Ecto neural progenitor cell (in vitro differentiated cells): ENCODE measurements around the gene SDCCAG8.

Experiments used
- DNase-seq: peaks from one replicate; pipeline ENCODE4 v3.0.0-alpha.2; 2018; ENCODE audit warnings: low spot score

Gene SDCCAG8

DNA sequence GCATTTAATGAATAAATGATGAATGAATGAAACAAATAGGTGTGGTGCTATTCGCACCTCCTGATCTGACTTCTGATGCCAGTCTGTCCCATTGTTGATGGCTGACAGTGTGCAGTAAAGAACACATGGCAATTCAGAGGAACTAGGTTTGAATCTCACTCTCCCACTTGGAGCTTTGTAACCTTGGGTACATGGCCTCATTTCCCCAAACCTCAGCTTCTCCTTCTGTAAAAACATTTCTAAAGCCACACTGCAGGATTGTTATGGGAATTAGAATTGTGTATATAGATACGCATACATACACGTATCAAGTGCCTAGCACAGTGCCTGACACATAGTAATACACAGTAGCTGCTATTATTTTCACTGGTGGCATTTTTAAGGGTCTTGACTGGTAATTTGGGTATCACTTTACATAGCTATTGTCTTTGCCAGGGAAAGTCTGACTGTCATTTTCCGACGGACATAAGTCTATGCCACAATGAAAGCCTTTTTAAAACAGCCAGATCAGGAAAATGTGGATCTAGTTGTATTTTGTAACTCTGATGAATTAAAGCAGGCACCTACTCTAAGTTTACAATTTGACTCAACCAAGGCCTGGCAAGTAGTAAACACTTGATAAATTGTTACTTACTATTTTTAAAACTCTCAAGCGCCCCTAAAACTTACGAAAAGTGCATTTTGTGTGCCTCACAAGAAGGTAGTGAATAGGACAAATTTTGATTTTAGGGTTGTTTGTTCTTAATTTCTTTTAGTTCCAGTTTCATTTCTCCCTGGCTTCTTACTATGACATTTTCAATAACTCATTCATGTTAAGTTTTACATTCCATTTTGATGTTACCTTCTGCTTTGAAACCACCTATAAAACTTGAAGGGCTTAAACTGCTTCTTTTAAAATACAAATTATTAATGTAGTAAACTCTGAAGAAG lies 164.4 kb downstream of the SDCCAG8 start:
- DNase-seq: no peak

DNA sequence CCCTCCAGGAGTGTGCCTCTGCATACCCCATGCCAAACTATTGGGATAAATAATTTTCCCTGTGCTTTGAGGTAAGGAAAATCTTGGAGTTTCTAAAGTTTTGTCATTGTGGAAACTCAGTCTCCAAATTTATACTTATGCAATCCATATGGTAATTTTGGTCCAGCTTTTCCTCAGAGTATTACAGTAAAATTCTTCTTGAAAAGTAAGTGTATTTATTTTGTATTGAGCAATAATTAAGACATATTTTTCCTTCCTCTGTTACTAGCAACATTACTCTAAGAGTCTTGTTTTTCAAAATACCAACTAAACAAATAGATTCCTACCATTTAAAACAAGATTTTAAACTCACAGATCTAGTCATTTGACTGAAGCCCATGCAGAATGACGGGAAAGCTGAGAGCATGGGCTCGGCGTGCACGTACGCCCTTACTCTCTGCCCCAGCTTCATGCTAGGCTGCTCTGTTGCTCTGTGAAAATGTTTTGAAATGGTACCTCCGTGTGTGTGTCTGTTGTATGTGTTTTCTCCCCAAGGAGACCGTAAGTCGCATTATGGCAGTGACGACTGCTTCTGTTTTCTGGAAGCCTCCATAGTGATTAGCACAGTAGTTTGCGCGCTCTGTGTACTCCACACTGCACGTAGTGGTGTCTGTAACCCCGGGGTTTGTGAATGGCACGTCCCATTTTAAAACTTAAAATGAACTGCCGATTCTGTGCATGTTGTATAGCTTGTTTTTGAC lies 165.3 kb downstream of the SDCCAG8 start:
- no peak for DNase-seq

DNA sequence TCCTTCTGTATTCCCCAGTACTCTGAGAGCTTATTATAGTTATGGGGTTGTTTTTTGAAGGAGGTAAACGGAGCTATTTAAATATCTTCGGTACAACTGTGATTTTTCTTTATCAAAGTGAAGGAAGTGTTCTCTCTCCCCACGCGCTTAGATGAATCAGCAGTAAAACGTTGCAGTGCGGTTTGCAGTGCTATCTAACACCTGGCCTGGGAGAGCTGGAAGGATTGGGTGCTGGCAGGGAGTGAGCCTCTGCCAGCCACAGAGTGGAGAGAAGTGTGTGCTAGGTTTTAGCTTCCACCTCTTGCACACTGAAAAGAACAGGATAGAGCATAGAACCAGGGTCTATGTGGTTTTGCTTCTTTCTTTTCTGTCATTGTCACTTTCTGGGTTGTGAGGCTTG lies 165.9 kb downstream of the SDCCAG8 start:
- DNase-seq: no peak

DNA sequence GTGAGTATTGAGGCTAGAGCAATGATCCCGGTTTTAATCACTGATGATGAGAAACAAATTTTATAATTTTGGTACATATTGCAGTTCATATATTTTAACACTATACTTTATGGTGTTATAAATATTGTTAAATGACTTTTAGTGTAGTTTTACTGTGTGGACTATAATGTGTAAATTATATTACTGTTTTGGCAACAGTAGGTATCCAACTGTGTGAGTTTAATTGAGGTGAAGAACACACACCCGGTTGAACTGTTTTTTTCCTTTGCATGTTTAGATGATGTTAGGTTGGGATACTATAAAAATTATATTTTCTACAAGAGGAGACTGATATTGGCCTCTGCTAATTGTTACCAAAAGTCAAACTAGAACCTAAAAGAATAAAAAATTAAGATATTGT lies 166.5 kb downstream of the SDCCAG8 start:
- no peak for DNase-seq

DNA sequence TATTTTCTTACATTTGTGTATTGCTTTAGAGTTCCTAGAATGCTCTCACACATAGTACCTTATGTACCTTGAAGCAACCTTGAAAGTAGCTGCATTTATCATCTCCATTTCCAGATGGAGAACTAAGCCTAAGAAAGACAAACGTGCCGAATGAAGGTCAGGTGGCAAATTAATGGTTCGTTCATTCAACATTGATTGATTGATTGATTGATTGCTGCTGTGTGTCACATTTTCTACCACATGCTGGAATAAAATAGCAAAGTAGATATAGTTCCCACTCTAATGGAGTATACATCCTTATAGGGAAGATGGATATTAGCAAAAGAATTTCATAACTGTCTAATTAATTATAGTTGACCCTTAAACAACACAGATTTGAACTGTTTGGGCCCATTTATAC lies 172.2 kb downstream of the SDCCAG8 start:
- no peak for DNase-seq

DNA sequence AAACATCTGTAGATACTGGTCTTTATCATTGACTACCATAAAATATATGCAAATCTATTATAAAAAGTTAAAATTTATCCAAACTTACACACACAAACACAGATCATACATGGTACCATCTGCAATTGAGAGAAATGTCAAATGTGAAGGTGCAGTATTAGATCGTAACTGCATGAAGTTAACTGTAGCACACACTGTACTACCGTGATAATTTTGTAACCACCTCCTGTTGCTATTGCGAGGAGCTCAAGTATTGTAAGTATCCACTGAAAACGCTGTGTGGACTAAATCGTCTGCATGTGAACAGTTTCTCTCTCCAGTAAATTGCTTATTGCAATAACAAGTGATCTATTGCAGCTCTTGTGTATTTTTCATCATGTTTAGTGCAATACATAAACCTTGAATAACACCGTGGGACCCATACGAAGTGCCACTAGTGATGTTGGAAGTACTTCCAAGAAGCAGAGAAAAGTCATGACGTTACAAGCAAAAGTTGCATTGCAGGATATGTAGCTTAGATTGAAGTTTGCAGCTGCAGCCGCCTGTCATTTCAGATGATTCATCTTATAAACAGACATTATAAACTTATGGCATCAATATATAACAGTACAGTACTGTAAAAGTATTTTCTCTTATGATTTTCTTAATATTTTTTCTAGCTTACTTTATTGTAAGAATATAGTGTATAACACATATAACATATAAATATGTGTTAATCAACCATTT lies 172.9 kb downstream of the SDCCAG8 start:
- DNase-seq: no peak

DNA sequence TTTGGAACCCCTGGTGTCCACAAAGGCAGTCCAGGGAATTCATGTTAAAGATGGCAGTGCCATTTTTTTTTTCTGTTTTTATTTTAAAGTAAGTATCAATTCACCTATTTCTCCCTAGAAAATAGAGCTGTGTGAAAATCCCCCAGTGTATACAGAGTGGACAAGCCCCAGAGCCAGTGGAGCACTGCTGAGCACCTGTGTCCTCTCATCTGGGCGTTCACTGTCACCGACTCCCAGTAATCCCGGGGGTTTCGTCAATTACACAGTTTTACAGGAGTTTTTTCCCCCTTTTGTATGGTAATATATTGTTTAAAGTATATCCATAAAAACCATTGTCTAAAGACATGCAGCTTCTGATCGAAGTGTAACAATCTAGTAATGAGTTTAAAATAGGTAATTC lies 175.8 kb downstream of the SDCCAG8 start:
- DNase-seq: no peak

DNA sequence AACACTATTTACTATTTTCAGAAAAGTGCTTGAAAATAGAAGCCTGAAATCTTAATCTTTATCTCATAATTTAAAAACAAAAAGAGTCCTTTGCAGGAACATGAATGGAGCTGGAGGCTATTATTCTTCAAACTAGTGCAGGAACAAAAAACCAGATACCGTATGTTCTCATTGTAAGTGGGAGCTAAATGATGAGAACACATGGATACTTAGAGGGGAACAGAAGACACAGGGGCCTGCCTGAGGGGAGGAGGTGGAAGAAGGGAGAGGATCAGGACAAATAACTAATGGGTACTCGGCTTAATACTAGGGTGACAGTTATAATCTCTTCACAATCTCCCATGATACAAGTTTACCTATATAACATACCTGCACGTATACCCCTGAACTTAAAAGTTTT lies 176.3 kb downstream of the SDCCAG8 start:
- no peak for DNase-seq

DNA sequence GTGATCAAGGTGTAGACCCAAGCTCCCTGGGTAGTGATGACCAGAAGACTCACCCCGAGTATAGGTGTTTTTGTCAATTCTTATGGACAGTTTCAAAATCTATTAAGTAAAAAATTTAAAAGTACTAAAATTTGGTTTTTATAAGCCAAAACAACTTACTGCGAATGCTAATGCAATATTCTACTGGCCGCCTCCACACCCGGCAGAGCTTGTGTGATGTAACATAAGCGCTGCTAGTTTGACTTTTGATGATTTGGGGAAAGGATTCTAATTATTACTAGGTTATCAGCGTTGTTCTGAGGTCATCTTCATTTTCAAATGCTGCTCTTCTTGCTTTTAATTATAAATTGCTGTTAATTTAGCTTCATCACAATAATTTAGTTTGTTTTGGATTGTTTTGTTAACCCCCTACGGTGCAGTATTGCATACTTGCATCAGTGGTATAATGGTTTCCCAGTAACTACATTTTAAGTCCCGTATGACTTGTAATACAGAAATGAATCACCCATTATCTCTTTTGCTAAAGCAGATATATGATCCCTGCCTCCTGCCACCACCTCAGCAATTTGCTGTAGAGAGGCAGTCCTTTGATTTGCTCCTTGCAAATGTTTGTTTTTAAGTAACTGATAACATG lies 178.0 kb downstream of the SDCCAG8 start:
- no peak for DNase-seq

DNA sequence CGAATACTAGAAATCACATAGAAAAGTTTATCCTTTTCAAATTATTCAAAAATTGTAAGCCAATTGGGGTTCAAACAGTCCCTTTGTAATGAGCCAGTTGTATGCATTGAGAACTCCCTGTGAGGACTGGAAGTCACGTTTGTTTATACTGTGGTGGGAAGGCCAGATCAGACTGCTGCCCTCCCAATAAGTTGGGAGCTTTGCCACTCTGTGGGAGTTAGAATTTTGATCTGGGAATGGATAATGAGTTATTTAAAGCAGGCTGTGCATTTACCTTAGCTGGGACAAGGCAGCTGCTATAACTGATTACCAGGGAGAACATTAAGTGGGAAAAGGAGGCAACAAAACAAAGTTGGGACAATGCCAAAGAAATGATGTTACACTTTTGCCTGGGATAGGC lies 178.8 kb downstream of the SDCCAG8 start:
- DNase-seq: no peak

DNA sequence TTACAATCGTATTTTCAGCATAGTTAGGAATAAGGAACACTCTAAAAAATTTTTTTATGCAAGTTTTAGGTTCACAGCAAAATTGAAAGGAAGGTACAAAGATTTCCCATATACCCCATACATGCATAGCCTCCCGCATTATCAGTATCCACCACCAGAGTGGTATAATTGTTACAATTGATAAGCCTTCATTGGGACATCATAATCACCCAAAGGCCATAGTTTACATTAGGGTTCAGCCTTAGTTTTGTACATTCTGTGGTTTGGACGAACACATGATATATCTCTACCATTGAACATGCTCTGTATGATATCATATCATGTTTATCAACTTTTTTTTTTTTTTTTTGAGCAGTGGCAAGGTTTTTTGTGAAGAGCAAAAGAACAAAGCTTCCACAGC lies 180.0 kb downstream of the SDCCAG8 start:
- DNase-seq: no peak

DNA sequence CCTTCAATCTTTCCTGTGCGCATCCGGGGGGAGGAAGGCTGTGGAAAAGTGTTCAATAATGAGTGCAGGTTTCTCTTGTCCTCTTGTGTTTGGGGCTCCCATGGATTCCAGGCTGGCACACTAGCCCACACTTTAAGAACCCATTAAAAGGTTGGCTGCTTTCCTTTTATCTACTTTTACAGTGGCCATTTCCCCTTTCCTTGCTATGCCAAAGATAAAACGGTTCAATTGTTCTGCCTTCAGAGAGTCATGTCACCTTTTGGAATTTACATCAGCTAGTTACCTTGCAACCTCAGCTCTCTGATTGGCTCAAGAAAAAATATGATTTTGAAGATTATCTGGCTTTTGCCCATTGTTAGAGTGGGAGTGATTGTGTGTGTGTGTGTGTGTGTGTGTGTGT lies 182.3 kb downstream of the SDCCAG8 start:
- DNase-seq: no peak

DNA sequence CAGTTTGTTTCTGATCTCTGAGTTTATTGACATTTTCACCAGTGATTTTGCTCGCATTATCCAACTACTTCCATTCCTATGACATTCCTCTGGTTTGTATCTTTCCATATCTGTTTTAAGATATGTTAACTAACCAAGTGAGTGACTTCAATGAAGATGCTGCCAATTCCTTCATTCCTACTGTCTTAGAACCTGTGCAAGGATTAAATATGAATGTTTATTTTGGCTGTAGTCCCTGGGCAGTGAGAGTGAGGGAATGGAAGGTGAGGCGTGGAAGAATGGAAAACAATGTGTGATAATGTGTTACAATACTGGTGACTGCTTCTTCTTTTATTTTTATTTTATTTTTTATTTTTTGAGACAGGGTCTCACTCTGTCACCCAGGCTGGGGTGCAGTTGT lies 183.0 kb downstream of the SDCCAG8 start:
- DNase-seq: no peak

DNA sequence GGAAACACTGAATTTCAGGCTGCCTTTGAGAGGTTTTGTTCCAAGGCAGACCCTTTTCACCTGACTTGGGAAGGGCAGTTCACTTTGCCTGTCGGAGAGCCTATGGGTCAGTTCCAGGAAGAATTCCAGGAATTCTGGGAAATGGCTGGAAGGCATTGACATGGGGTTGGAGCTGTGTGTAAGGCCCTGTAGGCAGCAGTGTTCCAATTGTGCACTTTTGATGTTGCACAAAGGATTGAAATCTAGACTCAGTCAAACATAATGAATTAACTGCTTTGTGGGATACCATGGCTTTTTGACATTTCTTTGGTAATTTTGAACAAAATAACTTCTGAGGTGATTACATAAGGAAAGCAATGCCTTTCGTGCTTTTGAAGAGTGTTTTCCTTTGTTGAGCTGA lies 184.6 kb downstream of the SDCCAG8 start:
- no peak for DNase-seq

DNA sequence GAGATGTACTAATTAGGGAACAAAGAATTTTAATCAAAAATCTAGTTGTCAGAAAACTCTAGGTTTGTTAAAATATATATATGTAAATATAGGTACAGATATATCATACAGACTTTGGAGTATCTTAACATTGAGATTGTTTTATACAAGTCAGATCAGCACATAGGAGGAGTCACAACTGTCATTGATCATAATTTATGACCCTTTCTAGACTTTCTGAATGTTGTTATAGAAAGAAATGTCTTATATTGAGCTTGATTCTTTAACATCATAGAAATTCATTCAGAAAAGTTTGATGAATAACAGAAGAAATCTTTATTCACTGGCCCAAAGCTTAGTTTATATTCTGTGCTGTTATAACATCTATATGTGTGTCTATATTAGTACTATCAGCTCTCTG lies 185.8 kb downstream of the SDCCAG8 start:
- DNase-seq: no peak

DNA sequence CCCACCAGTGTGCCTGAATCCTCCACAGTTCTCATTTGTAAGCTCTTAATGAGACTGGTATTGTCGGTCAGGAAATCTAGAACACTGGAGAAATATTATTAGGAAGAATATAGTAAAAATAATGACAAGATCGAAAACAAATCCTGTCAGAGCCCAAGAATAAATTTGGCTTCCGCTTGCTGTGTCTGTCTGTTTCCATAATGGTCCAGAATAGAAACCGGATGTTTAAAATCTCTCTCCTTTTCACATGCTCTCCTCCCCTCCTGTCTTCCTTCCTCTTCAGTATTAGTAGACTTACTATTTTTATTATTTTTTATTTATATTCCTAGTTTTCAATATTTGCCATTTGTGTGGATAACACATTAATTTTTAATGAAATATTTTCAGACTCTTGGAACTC lies 187.7 kb downstream of the SDCCAG8 start:
- DNase-seq: no peak

DNA sequence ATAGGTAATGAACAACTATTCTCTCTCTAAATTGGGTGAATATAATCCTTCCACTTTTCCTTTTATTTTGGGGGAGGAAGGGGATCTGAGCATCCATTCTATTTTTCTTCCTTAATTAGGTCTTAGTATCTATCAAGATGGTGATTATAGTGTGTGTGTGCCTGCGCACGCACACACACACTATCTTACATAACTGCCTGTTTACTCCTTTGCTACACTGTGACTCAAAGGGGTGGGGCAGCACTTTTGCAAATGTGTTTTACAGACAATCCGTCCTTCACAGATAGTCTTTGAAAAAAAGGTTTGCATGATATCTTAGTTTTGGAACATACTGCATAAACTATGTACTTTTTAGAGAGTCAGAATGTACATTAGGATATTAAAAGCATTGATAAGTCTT lies 191.5 kb downstream of the SDCCAG8 start:
- DNase-seq: no peak

DNA sequence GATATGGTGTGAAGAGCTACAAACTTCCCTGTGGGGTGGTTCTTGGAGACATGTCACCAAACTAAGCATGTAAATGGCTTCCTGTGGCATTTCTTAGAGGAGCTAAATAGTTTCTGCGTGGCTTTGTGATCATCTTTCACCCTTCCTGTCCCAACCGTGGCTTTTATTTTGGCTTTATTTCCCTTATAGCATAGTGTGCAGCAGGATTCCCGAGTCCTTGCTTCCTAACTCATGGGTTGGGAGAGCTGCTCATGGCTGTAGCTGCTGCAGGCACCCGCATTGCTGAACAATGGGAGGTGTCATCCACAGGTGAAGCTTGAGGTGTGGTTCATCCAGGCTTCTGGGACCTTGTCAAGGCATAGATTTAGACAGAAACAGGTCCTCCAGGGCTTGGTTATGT lies 192.0 kb downstream of the SDCCAG8 start:
- DNase-seq: no peak

DNA sequence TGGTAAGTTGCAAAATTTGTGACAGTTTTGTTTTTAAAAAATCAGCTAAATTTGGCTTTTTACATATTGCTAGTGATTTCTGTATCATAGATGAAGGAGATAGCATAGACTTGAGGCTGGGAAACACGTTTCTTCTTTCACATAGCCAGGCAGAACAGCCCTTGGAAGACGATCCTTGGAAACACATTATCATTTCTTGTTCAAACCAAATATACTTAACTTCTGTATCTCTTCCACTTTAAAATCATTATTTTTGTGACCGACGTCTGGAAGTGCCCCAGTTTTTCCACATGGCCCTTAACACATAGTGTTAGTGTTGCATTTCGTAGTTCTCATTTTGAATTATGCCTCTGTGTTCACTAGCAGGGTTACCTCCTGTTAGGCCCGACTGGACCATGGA lies 193.5 kb downstream of the SDCCAG8 start:
- DNase-seq: no peak

DNA sequence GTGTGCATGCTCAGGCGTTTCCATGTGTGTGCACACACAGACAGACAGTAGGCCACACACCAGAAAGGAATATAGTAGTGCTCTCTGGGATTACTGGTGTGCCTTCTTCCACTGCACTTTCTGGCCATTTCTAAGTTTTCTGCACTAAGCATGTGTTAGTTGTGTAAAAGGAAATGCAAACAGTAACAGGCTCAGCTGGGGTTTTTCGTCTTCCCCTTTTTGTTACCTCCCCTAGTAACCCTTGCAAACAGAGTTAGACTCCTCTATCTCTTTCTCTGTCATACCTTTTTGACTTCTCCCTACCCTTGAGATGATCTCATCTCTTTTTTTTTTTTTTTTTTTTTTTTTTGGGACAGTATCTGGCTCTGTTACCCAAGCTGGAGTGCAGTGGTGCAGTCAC lies 196.3 kb downstream of the SDCCAG8 start:
- DNase-seq: no peak

DNA sequence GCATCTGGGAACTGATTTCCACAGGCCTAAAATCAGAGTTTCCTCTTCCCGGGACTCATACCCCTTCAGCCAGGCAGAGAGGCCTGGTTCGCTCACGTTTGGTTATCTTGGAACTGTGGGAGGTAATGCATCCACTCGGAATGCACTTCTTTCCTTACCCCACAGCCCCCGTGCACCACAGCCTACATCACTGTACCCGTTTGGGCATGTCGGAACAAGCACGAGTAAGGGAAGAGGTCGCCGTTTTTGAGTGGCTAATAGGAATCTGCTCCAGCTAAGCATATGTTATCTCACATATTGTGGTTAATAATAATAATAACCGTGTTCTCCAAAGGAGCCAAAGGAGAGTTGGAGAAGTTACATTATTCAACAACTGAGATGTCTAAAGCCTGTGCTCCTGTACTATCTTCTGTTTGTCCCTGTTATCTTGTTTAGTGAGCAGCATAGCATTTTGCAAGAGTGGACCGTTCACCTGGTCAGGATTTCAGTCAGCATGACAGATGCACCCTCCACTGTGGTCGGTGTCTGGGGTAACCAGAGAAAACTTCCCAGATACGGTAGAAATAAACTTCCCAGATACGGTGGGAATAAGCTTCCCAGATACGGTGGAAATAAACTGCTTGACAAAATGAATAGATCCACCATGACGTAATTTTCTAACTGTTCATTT lies 198.6 kb downstream of the SDCCAG8 start:
- no peak for DNase-seq
